Amniotic stem cell (primary cell): ENCODE results near the gene RASA4.
"Not testable (repeated sequence)": the region's sequence is repeated elsewhere in the genome, so short reads cannot be mapped to it uniquely, and the experiment has no call there.

ENCODE experiments used
- DNase-seq: peaks from one replicate; lab custom pipeline; 2025; lab: John Stamatoyannopoulos, UW

The RASA4 gene

GRCh38 chr7:102604431-102605145 lies 12.0 kb downstream of the RASA4 start:
- DNase-seq = not testable (repeated sequence)

- not testable (repeated sequence) for DNase-seq
Measured at GRCh38 chr7:102602317-102602716, 14.2 kb downstream of the RASA4 start.

DNA sequence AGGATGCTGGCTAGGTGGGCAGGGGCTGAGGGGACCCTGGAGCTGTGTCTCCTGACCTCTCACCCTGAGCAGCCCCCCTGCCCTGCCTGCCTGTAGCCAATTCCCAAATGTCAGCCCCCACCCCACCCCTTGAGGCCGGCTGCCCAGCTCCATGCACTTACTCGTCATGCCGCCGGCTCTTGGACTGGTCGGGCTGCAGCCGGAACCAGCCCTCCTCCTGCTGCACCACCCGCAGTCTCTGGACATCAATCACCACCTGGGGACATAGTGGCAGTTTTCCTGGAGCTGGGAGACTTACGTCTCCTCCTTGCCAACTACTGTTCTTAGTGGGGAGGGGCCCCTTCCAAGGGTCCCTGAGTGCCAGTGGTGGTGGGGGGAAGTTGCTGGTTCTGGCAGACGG lies 16.9 kb downstream of the RASA4 start:
- not testable (repeated sequence) for DNase-seq

DNA sequence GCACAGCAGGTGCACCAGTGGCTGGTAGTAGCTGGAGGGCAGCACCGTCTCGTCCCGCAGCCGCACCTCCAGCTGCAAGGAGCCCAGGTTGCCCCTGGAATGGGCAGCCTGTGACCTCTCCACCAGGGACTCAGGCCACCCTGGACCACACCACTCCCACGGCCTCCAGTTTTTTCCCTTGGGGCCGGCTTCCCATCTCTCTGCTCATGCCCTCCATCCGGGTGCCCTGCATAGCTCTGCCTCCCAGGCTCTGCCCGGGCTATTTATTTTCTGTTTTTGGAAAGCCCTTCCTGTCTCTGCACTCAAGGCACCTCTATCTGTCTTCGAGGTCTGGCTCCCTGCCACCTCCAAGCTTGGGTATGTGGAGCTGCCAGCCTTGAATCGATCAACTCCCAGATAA lies 20.5 kb downstream of the RASA4 start:
- DNase-seq = not testable (repeated sequence)

DNA sequence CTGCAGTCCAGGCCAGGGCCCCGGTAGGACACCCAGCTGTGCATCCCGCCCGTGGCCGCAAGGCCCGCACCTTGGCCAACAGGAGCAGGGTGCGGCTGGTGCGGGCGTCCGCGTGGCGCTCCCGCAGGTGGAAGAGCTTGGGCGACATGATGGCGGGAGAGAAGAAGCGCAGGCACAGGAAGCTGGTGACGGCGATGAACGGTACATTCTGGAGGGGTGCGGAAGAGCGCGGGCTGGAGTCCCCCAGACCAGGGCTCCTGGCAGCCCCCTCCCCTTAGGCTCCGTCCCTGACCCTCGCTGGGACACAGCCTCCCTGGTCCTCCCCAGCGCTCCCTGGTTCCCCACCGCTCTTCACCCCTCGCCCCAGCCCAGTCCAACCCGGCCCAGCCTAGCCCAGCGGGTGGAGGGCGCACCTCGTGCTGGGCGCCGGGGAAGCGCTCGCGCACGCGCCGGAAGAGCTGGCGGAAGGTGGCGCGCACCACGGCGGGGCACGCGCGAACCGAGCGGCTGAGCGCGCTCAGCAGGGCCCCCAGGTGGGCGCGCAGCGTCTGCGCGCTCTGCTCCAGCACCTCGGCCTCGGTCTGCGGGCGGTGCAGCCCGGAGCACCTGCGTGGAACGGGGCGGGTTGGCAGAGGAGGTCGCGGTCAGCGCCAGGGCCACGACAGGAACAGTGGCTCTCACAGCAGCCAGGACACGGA lies 22.8 kb downstream of the RASA4 start:
- DNase-seq = not testable (repeated sequence)

DNA sequence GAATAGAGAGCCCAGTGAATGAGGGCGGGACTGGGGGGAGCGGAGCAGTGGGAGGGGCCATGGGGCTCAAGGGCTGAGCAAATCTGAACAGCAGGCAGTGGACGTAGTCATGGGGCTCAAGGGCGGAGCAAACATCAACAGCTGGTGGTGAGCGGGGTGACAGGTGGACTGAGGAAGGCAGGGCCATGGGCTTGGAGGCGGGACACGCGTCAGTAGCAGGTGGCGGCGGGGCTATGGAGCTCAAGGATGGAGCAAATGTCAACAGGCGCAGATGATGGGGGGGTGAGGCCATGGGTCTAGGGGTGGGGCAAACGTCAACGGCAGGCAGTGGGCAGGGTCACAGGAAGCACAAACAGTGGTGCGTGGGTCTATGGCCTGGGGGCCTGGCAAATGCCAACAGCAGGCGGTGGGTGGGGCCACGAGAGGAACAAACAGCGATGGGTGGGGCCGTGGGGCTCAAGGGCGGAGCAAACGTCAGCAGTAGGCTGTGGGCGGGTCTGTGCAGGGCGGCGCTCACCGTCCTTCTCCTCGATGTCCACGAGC lies 24.0 kb downstream of the RASA4 start:
- DNase-seq = not testable (repeated sequence)

- not testable (repeated sequence) for DNase-seq
Measured at GRCh38 chr7:102589857-102590256, 26.7 kb downstream of the RASA4 start.

DNA sequence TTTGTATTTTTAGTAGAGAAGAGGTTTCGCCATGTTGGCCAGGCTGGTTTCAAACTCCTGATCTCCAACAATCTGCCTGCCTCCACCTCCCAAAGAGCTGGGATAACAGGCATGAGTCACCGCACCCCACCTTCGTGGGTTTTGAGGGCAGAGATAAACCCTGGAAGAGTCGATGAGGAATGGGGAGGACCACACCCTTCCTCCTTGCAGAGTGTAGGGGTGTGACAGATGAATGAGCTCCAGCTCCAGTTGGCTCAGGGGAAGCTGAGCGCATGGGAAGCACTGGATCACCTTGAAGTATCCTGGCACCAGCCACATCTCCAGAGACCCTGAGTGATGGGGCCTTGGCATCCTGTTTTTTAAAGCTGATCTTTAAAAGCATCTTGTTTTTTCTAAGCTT lies 33.1 kb downstream of the RASA4 start:
- DNase-seq = not testable (repeated sequence)

DNA sequence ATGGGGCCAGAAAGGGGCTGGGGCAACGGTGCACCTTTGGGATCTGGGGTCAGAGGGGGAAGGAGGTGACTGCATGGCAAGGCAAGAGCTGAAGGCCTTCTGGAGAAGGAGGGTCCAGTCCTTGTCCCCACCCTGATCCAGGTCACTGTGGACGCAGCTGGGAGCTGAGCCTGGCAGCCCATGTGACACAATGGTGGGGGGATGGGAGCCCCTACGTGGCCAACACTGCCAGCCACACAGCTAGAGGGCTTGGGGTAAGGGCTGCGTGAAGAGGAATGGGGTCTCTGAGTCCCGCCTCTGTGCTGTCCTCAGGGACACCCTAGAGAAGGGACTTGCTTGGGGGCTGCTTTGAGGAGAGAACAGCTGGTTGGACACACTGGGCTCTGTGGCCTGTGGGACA lies 34.8 kb downstream of the RASA4 start:
- DNase-seq = not testable (repeated sequence)

GRCh38 chr7:102578486-102578885 lies 38.1 kb downstream of the RASA4 start:
- not testable (repeated sequence) for DNase-seq

DNA sequence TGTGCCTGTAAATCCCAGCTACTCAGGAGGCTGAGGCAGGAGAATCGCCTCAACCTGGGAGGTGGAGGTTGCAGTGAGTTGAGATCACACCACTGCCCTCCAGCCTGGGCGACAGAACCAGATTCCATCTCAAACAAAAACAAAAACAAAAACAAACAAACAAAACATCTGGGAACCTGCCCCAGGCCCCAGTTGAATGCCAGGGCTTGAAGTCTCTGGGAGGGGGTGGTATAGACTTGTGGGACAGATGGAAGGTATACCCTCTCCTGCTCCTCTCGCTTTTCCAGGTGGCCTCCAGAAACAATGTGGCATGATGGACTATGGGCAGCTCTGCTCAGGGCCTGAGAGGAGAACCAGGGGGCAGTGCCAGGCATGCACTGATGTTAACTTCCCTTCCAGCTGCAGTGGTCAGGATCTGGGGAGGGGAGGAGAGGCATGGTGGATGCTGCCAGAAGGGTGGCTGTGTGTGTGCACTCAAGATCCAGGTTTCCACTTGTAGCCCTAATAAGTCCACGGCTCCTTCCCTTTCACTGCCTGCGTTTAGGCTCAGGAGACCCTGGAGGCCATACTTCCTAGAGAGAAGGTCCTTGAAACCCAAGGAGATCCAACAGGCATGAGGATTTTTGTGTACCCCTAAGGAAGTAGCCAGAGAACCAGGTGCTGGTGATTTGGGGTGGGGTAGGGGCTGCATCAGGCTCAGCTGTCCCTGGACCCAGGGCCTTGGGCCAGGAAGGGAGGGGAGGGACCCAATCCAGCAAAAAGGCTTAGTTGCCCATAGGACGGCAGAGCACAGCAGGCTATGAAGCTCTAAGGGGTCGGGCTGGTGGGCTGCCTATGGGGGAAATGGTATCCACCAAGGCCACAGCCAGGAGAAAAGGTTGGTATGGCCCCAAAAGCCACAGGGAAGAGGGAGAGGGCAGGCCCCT lies 39.0 kb downstream of the RASA4 start:
- DNase-seq = not testable (repeated sequence)

DNA sequence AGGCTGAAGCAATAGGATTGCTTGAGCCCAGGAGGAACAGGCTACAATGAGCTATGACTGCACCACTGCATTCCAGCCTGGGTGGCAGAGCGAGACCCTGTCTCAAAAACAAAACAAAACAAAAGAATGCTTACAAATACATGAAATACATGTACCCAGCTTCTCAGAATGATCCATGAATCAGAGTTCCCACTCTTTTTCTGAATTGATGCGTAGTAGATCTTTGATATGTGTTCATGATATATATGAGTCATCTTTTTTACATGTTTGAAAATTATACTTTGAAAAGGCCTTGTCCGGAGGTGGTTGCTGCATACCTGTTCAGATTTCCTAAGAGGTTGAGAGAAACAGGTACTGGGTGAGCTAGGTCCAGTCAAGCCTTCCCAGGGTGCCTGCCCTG lies 40.2 kb downstream of the RASA4 start:
- DNase-seq = not testable (repeated sequence)

- not testable (repeated sequence) for DNase-seq
Measured at GRCh38 chr7:102574607-102575006, 41.9 kb downstream of the RASA4 start.

- not testable (repeated sequence) for DNase-seq
Measured at GRCh38 chr7:102572261-102573239, 44.0 kb downstream of the RASA4 start, which contains the start of gene POLR2J3. Gene POLR2J3, minus strand, starts transcription at chr7:102572583. Its CDS starts 62 bp downstream, at chr7:102572521.

GRCh38 chr7:102568620-102569019 lies 47.9 kb downstream of the RASA4 start:
- DNase-seq = not testable (repeated sequence)

DNA sequence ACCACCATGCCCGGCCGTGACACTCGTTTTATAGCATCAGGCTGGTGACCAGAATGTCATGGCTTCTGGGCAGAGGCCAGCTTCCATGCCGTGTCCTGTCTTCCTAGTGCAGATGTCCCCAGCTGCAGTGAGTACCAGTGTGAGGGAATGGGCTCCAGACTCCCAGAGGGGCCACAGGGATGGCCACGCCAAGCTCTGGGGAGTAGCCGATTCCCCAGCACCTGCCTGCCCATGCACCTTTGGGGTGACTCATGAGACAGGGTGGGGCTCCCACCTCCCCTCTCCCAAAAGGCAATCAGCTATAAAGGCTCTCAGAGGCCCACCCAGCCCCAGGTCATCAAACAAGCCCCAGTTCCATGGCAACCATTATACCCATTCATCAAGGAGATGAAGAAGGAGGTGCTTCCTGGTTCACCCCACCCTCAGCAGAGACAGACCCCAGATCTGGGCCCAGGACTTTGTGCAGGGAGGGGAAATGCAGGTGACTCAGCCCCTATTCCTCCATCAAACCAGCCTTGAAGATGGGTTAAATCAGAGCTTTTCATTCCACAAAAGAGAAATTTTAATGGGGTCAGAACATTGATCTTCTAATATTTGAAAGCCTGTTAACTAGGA lies 65.6 kb downstream of the RASA4 start, which contains the start of gene SPDYE2:
Gene SPDYE2 (plus strand): TSS at position 419 of the 615 bp plus-strand sequence. CDS start 2,030 bp downstream, outside the sequence.
- not testable (repeated sequence) for DNase-seq

DNA sequence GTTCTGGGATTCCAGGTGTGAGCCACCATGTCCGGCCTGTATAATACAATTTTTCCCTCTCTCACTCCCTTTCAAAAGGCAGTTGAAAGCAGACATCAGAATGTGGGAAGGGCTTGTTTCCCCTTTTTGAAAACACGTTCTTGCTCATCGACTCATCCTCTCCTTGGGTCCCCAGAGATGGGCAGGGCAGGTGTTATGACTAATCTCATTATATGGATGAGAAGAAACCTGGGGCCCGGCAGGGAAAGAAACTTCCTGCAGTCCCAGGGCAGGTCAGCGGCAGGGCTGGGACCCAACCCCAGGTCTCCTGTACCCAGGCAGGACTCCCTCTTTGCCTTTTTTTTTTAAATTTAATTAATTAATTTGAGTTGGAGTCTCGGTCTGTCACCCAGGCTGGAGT lies 70.2 kb downstream of the RASA4 start:
- DNase-seq = not testable (repeated sequence)

DNA sequence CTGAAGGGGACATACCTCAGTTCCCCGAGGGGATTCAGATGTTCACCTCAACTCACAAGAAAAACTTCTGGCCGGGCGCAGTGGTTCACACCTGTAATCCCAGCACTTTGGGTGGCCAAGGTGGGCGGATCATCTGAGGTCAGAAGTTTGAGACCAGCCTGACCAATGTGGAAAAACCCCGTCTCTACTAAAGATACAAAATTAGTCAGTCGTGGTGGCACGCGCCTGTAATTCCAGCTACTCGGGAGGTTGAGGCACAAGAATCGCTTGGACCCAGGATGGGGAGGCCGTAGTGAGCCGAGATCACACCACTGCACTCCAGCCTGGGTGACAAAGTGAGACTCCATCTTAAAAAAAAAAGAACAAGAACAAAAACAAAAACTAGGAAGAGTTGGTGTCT lies 71.3 kb downstream of the RASA4 start:
- not testable (repeated sequence) for DNase-seq

GRCh38 chr7:102544372-102544771 lies 72.2 kb downstream of the RASA4 start:
- DNase-seq = not testable (repeated sequence)

- DNase-seq = not testable (repeated sequence)
Measured at GRCh38 chr7:102543596-102543995, 73.0 kb downstream of the RASA4 start, which contains the start of gene UPK3BL2. Gene UPK3BL2, minus strand, starts transcription at chr7:102543696. Its CDS starts 60 bp downstream, at chr7:102543636.
